Loucy (cell line): ENCODE results near the gene OSM.

Experiments
- EZH2phosphoT487 ChIP-seq: fragments of 200-600 bp; IDR thresholded peaks from 2 replicates; pipeline ENCODE4 v1.6.1; 2018; ENCODE audit warnings: antibody characterized with exemption, mild to moderate bottlenecking, moderate library complexity, borderline replicate concordance
- TF ChIP-seq, protein P1 (sequence below): fragments of 200-600 bp; sonication (generic); conservative IDR thresholded peaks from 2 replicates; pipeline ENCODE4 v1.5.1; 2014; ENCODE audit warnings: mild to moderate bottlenecking, antibody characterized with exemption, low read length

GRCh38 chr22:30299322-30299721 lies 32.7 kb upstream of the OSM start:
- TF ChIP-seq, protein P1, sequence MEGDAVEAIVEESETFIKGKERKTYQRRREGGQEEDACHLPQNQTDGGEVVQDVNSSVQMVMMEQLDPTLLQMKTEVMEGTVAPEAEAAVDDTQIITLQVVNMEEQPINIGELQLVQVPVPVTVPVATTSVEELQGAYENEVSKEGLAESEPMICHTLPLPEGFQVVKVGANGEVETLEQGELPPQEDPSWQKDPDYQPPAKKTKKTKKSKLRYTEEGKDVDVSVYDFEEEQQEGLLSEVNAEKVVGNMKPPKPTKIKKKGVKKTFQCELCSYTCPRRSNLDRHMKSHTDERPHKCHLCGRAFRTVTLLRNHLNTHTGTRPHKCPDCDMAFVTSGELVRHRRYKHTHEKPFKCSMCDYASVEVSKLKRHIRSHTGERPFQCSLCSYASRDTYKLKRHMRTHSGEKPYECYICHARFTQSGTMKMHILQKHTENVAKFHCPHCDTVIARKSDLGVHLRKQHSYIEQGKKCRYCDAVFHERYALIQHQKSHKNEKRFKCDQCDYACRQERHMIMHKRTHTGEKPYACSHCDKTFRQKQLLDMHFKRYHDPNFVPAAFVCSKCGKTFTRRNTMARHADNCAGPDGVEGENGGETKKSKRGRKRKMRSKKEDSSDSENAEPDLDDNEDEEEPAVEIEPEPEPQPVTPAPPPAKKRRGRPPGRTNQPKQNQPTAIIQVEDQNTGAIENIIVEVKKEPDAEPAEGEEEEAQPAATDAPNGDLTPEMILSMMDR, result no peak
- no peak for TF ChIP-seq EZH2phosphoT487
